ENCODE measurements around the gene RASL11A.
"Not testable (repeated sequence)": the region's sequence is repeated elsewhere in the genome, so short reads cannot be mapped to it uniquely, and the experiment has no call there.

Gene RASL11A

DNA sequence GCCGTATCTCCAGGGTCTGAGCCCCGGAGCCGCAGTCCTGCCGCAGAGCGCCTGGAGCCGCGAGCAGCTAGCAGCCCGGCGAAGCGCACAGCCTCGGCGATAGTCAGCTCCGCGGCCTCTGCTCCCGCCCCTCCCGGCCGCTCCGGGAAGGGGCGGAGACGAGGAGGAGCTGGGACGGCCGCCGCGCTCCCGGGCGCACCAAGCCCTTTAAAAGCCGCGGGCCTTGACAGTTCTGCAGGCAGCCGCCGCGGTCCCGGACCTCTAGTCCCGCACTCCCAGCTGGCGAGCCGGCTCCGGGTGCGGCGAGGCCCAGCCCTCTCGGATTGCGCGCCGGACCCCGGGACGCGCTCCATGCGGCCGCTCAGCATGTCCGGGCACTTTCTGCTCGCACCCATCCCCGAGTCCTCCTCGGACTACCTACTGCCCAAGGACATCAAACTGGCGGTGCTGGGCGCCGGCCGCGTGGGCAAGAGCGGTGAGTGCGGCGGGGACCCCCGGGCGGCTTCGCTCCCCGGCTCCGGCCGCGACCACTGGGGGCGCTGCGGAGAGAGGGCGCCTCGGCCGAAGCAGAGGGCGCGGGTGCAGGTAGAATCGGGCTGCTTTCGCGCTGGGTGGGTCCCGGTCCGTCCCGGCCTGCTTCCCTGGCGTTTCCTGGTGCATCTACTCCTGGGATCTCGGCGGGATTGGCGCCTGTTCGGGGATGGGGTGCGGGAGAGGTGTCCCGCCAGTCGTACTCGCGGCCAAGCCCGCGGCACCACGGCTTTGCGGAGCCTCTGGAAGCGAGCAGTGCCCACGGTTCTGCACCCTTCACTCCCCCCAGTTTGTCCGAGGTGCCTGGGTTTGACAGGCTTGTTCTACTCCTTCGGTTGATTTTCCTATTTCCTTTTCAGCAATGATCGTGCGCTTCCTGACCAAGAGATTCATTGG is at the start of gene RASL11A:
Gene RASL11A, plus strand, starts transcription at position 237 of the 927 bp plus-strand sequence. Its CDS starts 115 bp downstream, at position 352.
- peak; percentile 89 for DNase-seq (ENCODE audit: low spot score)

GRCh38 chr13:27222100-27222499 is 48.5 kb upstream of the RASL11A start:
- not testable (repeated sequence) for DNase-seq (ENCODE audit: low spot score)

DNA sequence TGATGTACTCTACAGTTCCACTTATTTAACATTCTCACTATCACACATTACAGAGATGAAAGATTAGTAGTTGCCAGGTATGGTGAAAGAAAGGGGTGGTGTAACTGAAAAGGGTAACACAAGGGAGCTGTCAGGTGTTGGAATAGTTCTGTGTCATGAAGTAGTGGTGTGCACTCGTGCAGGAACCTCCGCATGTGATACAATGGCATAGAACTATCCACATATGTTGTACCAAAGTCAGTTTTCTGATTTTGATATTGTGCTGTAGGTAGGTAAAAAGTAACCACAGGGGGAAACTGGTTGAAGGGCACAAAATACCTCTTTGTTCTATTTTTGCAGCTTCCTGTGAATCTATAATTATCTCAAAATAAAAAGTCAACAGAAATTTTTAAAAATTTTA is 43.6 kb upstream of the RASL11A start:
- no peak for DNase-seq (ENCODE audit: low spot score)

DNA sequence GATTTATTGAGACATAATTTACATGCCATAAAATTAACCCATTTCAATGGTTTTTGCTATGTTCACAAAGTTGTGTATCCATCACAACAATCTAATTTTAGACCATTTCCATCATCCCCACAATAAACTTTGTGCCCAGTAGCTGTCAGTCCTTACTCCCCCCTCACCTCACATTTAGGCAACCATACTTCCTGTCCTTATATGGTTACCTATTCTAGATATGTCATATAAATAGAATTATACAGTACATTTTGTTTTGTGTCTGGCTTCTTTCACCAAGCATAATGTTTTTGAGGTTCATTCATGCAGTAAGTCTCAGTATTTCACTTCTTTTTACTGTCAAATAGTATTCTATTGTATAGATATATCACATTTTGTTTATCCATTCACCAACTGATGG is 42.5 kb upstream of the RASL11A start:
- no peak for DNase-seq (ENCODE audit: low spot score)

DNA sequence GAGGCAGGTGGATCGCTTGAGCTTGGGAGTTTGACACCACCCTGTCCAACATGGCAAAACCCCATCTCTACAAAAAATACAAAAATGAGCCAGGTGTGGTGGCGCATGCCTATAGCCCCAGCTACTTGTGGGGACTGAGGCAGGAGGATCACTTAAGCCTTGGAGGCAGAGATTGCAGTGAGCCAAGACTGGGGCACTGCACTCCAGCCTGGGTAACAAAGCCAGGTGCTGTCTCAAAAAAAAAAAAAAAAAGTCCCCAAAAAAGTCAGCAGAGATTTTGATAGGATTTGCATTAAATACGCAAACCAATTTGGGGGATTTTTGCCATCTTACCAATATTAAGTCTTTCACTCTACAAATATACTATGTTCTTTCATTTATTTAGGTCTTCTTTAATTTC is 41.0 kb upstream of the RASL11A start:
- no peak for DNase-seq (ENCODE audit: low spot score)

GRCh38 chr13:27233964-27234363 is 36.7 kb upstream of the RASL11A start:
- DNase-seq (ENCODE audit: low spot score), result no peak

GRCh38 chr13:27236478-27236877 is 34.2 kb upstream of the RASL11A start:
- DNase-seq (ENCODE audit: low spot score), result no peak

DNA sequence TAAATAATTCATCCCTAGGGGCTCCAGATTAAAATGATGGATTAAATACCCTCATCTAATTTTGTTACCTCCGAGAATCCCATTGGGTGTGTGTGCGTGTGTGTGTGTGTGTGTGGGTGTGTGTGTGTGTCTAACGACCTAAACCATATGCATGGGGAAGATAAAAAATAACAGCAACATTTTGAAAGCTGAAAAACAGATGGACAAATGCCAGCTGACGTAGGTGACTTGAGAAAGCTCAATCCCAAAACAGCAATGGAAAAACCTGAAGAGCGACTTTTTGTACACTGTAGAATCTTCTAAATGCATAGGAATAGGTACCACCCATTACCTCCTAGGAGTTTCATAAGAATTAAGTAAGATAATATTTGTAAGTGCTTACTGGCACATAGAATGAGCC is 27.9 kb upstream of the RASL11A start:
- DNase-seq (ENCODE audit: low spot score), result no peak

- no peak for DNase-seq (ENCODE audit: low spot score)
Measured at GRCh38 chr13:27245610-27246009, 25.0 kb upstream of the RASL11A start.

DNA sequence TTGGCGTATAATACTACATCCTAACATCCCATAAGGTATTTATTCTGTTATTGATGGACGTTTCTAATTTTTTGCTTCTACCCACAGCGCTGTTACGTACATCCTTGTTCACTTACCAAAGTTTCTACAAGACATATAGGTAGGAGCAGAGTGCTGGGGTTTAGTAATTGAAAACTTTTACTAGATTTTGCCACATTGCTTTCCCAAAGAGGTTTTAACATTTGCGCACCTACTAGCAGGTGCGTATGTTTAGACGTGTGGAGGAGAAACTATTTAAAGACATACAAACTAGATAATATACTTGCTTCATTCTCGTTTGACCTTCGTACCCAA is 19.8 kb upstream of the RASL11A start:
- DNase-seq (ENCODE audit: low spot score), result no peak

- peak; percentile 98 for DNase-seq (ENCODE audit: low spot score)
Measured at GRCh38 chr13:27251166-27252091, 19.2 kb upstream of the RASL11A start, which contains the start of gene RPL21. RPL21 (plus strand) TSS chr13:27251558; CDS start chr13:27253777, 2,219 bp downstream.

GRCh38 chr13:27252467-27252866 is 18.2 kb upstream of the RASL11A start:
- DNase-seq (ENCODE audit: low spot score), result no peak

DNA sequence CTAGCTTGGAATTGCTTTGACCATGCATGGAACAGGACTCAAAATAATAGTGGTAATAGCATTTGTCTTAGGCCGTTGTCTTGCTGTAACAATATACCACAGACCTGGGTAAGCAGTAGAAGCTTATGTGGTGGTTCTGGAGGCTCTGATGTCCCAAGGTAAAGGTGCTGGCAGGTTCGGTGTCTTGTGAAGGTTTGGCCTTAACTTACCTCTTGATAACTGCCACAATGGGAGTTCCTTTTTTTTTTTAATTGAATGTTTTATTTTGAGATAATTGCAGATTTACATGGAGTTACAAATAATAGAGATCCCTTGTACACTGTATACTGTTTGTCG is 13.4 kb upstream of the RASL11A start:
- DNase-seq (ENCODE audit: low spot score), result no peak

DNA sequence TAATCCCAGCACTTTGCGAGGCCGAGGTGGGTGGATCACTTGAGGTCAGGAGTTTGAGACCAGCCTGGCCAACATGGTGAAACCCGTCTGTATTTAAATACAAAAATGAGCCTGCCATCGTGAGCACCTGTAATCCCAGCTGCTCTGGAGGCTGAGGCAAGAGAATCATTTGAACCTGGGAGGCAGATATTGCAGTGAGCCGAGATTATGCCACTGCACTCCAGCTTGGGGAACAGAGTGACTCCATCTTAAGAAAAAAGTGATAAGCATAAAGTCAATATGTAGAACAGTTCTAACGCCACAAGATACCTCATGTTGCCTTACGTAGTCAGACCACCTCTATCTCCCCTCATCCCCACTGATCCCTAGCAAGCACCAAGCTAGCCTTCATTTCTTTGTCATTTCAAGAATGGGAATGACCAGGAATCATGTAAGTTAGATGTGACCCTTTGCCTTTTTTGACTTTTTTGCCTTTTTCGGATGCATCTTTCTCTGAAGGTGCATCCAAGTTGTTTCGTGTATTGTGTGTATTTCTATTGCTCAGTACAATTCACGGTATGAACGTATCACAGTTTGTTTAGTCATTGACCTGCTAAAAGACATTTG is 12.9 kb upstream of the RASL11A start:
- DNase-seq (ENCODE audit: low spot score), result no peak

GRCh38 chr13:27258637-27259386 is 11.8 kb upstream of the RASL11A start:
- DNase-seq (ENCODE audit: low spot score), result no peak

GRCh38 chr13:27259831-27260230 is 10.8 kb upstream of the RASL11A start:
- no peak for DNase-seq (ENCODE audit: low spot score)

DNA sequence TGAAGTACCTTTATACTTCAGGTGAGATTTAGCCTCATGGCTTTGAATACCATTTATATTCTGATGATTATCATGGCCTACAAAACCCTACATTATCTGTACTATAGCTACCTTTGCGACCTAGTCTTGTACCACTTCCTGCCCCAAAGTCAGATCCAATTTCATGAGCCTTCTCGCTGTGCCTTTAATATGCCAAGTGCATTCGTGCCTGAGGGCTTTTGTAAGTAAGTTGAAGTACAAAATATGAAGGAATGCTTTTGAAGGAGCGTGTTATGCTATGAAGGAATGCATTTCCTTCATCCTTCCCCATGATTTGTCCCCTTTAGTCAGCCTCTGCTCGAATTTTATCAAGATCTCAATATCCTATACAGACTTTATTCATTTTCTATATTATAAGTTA is 9.2 kb upstream of the RASL11A start:
- no peak for DNase-seq (ENCODE audit: low spot score)

DNA sequence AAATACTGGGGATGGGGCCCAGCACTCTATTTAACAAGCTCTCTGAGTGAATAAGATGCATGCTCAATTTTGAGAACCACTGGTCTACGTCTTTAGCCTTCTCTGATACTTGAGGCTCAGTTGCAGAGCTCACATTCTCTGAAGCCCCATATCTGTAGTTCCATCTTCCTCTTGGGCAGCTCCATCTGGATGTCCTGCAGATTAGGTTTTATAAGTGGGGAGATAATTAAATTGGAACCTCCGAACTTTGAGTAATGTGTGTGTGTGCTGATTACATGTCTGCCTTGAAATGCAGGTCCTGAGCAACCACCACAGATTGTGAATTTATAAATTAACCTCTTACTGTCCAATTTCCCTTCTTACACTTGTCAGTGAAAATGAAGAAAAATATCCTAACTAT is 7.2 kb upstream of the RASL11A start:
- no peak for DNase-seq (ENCODE audit: low spot score)

DNA sequence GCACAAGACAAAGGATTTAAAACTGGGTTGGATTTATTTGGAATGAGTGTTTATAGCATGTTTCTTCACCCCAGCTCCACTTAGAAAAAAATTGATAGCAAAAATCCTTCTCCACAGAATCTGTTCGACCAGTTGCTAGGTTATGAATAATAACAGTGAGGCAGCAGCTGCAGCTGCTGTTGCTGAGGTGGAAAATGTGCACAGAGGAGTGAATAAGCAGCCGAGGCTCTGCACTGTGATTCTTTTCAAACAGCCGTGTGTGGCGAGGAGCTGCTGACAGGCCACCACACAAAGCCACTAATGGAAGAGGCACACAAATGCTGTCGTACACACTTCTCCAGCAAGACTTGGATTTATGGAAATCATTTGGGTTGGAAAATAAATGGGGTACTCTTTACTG is 6.4 kb upstream of the RASL11A start:
- DNase-seq (ENCODE audit: low spot score), result no peak

DNA sequence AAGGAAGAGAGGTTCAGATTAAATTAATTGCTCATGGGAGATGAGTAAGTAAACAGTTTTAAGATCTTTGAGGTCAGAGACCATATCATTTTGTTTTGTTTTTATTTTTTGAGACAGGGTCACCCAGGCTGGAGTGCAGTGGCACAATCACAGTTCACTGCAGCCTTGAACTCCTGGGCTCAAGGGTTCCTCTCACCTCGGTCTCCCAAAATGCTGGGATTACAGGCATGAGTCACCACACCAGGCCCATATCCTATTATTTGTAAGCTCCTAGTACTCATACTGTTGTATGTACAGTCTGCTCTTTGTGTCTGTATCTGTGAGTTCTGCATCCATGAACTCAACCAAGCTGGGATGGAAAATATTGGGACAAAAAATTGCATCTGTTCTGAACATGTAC is 6.0 kb upstream of the RASL11A start:
- no peak for DNase-seq (ENCODE audit: low spot score)

GRCh38 chr13:27266917-27267316 is 3.7 kb upstream of the RASL11A start:
- DNase-seq (ENCODE audit: low spot score), result no peak

- DNase-seq (ENCODE audit: low spot score), result no peak
Measured at GRCh38 chr13:27267596-27267995, 3.0 kb upstream of the RASL11A start.
